SHP77 (cell line): ENCODE results near the gene CACNA2D3.

ENCODE experiments used
- DNase-seq, 2 experiments: peaks; one replicate each; lab custom pipeline; 2025; lab: John Stamatoyannopoulos, UW

CACNA2D3 gene

DNA sequence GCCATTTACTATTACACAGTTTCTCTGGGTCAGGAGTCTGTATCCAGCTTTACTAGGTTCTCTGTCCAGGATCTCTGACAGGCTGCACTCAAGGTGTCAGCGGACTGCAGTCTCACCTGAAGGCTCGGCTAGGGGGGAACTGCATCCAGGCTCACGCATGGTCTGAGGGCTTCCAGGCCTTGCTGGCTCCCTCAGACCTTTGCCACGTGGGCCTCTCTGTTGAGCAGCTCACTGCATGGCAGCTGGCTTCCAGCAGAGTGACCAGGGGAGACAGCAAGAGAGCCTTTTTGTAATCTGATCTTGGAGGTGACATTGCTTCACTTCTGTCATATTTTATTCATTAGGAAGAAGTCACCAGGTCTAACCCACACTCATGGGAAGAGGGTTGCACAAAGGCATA is 152.3 kb downstream of the CACNA2D3 start:
- no peak for DNase-seq

DNA sequence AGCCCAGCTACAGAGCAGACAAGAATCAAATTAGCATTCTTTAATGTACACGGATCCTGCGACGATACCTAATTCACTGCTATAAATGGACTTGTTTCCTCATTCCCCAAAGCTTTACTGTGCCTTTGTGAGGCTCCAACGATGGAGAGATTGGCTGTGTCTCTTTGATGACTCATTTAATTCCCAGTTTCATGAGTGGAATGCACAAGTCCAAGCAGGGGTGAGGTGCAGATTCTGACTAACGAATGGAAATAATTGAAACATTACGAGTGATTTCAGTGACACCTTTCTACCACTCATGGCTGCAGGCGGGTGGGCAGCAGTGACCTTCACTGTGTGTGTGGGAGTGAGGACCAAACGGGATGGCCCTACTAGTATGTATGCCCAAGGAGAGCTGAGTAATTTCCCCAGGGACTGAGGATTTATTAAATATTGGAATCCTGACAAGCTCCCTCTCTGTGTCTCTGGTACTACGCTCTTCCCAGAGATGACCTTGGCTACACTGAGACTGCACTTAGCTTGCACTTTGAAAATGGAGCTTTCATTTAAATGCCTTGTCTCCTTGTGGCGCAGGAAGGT is 156.7 kb downstream of the CACNA2D3 start:
- no peak for DNase-seq

DNA sequence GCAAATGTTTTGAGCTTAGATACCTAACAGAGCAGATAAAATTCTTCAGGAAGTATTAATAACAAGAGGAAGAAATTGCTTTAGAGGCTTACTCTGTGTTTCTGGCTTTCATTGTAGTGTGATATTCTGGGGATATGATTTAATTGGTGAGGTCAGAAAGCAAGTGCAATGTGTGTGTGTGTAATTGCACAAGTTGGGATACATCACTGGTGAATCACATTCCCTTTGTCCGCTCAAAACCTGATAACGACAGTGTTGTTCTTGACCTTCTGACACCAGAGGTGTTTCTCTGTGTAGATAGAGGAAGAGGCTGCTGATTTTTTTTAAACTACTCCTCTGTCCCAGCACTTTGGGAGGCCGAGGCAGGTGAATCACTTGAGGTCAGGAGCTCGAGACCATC is 161.1 kb downstream of the CACNA2D3 start:
- no peak for DNase-seq

DNA sequence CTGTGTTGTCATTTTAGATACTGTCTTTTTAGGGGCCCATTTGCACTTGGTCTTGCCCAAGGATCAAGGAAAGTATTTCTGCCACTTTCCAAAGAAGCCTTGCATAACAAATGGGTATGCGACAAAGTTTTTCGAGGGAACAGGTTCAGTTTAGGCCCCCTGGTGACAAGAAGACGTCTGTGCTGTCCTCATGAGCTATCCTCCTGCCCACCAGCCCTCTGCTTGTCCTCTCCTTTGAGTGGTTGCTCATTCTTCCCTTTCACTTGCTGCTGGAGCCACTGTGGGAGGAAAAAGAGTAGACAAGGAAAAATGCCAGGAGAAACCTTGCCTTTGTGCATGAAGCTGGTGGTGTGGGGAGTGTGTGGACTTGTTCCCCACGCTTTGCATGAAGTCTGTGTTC is 171.9 kb downstream of the CACNA2D3 start:
- DNase-seq = no peak

DNA sequence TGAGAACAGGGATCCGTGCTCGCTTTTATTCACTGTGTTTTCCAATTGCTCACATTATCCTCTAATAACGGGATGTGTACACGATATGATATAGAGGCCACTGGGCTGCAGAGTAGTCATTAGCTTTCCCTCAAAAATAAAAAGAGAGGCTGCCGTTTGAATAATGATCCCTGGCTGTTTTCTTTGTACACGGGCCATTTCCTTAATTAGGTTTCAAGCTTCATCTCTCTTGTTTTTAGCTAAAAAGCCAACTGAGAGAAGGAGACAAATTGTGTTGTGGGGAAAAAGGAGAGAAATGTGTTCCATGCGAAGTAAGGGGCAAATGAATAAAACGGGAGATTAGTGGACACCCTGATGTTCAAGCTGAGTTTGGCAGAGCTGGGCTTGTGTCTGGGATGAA is 174.2 kb downstream of the CACNA2D3 start:
- no peak for DNase-seq

DNA sequence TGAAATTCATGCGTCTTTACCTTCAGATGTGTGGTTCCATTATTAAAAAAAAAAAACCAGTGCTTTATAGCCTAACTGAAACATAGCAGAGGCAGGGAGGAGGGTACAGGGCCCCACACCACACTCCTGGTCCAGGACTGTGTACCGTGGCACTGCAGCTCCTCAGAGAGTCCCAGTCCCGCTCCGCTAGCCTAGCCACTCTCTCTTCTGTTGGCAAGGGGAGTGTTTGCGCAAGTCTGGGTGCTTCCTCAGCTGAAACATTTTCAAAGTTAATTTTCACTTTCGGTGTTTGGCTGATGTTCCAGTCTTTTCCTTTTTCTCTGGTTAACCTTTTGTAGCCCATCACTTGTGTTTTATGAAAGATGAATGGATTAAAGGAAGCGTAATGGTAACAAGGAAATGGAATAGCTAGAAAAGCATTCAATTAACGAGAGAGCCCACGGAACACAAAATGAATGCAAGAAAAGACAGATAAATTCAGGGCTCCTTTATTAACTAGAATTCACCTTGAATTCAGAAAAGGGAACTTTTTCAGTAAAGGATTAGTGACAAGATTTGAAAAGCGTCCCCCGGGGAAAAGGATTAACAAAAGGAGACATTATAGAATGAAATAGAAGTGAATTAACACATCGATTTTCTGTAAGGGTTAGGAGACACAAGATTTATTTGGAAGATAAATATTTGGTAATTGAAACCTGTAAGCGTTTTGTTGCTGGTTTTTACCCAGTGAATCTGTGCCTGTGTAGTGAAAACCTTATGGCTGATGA is 177.0 kb downstream of the CACNA2D3 start:
- DNase-seq = no peak

DNA sequence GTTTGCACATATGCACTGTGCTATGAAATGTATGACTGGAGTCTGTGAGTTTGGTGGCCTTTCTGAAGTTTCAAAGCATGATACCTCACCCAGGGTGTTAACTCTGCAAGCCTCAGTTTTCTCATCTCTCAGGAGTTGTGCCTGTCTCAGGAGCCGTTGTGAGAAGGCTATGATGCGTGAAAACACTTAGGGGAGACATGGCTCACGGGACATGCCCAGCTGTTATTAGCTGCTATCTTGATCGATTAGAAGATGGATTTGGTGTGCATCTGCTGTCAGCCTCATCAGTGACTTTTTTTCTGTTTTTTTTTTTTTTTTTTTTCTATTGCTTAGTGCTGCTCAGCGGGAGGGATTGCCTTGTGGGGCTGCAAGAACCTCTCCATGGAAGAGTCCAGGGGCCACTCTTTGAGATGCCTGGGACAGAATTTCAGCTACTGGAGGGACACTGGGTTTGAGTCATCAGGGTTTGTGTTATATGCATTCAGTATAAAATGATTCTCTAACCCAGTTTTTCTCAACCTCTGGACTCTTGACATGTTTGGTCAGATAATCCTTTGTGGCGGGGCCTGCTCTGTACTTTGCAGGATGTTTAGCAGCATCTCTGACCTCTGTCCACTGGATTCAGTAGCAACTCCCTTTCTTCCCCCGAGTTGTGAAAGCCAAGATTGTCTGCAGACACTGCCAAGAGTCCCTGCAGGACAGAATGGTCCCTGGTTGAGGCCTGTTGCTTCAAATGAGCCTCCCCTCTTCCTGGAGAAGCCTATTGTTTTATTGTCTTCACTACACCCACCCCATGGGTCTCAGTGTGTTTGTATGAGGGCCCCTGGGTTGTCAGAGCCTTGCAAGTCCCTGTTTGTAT is 181.4 kb downstream of the CACNA2D3 start:
- no peak for DNase-seq

DNA sequence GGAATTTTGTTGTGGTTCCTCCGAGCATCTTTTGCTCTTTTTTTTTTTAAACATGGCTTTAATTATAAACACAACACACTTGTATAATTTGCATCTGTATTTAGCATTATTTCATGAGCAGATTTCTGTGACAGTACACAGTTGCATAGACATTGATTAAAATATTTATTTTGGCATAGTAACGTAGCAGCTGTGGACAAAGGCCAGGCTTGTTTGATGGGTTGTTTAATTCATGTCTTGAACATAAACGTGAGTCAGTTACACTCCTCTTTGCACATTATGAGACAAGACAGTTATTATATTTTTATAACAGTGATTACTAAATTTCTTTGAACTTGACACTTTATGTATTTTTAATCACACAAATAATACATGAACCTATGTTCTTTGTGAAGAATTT is 182.5 kb downstream of the CACNA2D3 start:
- no peak for DNase-seq

DNA sequence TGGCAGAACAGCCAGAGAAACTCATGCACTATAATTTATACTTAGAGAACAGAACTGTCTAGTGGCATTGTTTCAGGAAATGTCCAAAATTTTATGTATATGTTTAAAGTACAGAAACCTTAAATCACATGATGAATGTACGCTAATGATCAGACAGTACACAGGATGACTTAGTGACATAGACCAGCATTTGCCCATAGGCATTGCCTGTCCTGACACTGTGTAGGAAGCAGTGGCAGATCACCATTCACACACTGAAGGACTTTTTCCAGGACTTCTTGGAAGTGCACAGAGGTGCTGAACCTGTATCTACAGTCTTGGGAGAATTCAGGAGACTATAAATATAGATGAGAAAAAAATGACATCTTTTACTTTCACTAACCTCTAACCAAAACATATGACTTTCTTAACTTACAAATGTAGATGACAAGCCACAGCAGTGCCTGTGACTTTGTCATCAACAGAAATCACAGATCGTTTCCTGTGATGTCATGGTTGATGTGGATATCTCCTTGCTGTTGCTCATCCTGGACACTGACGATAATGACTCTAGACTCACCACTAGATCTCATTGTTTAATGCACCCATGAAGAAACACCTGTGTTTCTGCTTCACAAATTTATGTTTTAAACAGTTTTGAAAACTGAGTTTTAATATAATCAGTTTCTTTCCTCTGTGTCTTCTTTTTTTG is 183.2 kb downstream of the CACNA2D3 start:
- no peak for DNase-seq

DNA sequence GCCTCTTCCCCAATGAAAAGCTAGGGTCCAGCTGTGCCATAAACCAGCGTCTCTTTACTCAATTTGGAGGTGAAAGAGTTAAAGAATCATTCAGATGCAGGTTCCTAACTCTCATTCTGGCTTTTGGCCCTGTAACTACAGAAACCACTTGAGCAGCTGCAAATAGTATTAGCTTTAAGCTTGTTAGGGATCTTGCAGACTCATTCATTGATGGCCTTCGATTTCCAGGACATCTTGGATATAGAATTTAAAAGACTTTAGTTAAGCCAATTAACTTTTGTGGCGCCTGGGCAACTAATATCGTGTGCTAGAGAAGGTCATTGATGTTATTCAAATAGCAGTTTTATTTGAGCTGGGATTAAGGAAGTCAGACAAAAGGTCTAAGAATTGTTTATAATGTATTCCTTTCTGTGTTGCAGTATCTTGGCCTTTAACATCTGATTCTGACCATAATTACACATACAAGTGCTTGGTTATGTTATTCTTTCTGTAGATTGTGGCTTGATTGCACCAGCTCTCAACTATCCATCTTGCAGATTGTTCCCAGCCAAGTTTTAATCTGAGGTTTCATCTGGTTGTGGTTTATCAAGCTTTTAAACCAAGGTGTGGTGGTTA is 185.3 kb downstream of the CACNA2D3 start:
- DNase-seq = no peak

DNA sequence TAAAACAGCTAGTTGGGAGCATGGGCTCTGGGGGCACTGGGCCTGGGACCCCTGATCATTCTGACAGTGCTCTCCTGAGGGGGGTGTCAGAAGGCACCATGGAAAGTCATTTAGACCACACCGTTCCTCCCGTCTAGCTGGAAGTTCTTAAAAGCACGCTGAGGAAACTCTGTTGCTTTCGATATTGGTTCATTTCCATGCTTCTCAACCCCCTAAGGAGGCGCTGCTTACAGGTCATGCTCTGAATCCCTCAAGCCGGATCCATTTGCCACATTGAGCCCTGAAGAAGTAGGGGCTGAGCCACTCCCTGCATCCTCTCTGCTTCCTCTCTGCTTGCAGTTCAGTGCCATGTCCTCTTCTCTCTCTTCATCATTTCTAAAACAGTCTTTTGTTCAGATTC is 187.2 kb downstream of the CACNA2D3 start:
- no peak for DNase-seq

DNA sequence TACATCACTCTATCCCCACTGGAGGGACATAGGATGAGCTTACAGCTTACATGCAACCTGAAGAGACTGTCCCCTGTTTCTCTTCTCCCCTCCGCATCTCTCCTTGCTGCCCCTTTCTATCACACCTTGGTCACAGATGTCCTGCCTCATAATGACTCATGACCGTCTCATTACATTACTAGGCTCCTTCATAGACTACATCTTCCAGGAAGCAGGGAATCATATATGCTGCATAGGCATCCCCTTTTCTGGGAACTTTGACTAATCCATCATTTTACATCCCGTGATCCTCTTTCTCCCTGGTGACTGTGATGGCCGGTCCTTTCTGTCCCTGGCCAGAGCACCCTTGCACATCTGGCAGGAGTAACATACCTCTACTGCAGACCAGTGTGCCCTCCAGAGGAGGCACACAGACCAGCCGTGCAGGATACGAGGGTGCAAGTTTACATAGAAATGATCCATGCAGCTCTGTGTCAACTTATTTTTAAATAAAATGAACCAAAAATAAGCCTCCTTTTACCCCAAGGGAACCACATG is 188.9 kb downstream of the CACNA2D3 start:
- no peak for DNase-seq

DNA sequence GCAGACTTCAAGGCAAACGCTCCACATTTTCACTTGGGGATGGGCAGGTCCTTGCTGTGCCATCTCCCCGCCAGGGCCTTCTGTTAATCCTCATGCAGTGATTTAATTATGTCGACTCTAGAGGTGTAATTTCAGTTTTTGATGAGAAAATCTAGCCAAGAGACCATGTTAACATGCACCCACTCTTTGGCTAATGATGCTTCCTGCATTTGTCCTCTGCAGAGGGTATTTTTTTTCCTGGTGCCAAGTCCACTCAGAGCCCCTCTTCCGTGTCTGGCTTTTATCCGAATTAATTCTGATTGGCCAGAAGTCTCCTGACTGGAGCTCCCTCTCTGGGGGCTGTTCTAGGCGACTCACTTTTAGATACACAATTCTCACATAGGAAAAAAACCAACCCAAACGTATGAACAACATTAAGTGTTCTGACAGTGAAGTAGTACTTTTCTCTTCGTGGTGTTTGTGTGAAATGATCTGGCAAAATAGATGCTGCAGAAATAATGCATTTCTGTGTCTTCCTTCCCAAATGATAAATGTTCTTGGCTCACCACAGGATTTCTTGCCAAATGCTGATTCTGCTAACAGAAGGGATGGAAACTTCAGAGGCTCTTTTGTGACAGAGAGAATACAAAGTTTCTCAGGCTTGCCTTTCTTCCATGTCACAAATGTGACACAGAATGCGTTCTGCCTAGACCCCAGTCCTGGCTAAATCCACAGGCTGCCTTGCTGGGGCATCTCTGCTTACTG is 190.0 kb downstream of the CACNA2D3 start:
- no peak for DNase-seq

DNA sequence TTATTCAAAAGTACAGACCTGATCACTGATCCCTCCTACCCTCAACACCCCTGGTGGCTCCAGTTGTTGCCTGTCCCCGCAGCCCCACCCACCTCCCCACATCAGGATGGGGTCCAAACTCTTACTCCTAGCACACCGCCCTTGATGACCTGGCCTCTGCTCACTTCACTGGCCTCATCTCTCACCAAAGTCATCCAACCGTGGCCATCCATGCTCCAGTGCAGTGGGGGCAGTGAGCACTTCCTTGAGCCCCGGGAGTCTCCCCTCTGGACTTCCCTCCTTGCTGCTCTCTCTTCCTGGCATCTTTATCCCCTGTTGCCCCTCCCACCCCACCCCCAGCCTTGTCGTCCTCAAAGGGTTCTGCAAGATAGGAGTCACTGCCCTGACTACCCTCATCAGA is 191.1 kb downstream of the CACNA2D3 start:
- DNase-seq = no peak

DNA sequence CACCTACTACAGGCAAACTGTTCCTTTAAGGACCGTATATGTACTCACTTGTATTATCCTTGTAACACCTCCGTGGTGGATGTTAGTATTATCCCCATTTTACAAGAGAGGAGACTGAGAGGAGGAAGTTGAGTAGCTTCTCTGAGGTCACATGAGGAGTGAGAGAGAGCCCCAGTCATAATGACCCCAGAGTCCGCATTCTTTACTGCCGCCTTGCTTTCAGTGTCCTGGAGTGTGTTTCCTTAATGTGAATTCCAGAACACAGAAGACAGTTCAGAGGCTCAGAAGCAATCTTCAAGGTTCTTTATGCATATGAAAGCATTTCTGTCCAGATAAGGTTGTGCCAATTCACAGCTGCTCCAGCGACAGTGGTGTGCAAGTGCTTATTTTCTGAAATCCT is 199.2 kb downstream of the CACNA2D3 start:
- DNase-seq = no peak

DNA sequence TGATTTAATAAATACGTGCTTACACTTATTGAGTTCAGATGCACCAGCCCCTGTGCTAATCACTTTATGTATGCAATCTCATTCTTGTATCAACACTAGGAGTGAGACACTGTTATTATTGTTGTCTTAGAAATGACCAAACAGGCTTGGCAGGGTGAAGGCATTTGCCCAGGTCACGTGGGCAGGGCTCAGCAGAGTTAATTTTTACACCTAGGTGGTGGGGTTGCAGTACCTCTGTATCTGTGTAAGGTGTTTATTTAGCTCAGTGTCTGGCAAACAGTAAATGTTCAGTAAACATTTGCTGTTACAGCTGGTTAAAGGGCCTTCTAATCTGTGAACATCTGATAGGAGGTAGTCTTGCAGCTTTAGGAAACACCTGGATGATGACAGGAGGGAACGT is 200.0 kb downstream of the CACNA2D3 start:
- no peak for DNase-seq

DNA sequence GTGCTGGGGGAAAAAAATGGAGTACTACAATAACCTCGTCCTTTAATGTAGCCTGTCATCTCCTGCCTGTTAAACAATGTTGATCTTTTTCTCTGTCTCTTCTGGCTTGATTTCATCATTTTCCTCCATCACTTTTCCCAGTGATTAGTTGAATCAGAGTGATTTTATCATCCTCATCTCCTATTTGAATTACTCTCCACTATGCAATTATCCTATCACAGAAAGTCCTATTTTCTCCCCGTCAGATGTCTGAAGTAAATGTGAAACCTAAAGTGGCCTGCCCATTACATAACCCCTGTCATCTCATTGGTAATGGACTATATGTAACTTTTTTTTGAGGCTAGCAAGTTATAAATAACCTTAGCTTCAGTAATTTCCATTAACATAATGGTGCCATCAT is 201.8 kb downstream of the CACNA2D3 start:
- no peak for DNase-seq

DNA sequence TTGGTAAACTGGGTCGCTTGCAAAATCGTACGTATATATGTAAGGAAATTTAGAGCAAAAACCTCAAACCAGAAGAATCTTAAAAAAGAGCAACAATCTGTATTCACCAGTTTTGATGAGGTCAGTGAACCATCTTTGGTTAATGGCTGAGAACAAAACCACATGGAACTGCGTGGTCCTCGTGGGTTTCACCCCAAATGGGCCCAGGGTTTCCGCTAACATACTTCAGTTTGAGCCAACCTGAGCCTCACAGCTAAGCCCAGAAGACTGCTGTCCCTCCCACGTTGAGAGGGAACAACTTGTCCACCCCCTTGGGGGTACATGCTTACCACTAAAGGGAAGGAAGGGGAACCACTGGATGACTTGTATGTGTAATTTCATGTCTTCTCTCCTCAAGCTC is 204.6 kb downstream of the CACNA2D3 start:
- DNase-seq = no peak

DNA sequence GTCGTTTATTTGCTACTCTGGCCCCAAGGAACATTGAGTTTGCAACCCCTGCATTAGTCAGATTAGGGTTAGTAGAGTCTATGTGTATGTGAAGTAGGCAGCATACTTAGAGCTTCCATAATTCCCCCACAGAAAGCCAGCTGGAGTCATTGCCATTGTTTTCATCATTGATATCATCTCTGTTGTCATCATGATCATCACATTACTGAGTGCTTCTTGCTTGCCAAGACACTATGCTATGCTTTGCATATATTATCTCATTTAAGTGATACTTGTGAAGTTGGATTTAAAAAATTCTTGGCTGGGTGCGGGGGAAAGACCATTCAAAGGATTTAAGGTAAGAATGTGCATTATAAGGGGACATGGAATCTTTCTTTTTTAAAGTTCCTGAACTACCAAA is 209.0 kb downstream of the CACNA2D3 start:
- no peak for DNase-seq

DNA sequence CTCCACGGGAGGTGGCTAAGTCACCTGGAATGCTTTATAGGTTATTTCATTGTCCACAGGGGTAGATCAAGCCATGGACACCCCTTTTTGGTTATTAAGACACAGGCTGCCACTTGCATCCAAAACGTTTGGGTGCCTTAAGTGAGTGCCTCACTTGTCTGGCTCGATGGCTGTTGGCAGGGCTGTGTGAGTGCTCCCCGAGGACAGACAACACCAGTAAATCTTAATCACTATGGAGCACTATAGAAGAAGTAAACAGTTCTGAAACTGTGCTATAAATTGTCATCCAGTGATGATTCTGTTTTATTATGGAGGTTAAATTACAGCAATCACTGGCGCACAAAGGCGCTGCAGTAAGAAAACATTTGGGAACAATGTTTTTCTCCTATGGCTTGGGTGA is 215.5 kb downstream of the CACNA2D3 start:
- no peak for DNase-seq

DNA sequence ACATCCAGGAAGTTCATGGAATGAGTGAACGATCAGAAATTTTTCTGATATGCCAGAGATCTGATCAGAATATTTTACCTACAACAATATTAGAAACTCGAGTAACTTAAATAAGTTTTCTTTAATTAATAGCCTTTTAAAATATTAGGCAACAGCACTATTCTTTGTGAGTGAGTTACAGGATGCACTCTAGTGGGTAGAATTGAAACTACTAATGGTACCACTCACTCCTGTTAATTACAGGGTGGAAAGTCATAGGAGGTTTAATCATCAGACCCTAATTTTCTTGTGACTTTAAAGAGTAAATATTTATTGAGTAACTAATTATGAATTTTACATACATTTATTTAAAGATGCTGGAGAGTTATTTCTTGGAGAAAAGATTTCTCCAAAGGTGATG is 217.3 kb downstream of the CACNA2D3 start:
- DNase-seq = no peak
